Mucosa of descending colon (tissue), 3 donors: ENCODE data around the gene ITIH5. TPM values are rescaled to one million over a fixed set of nuclear protein-coding genes. Genes with fewer than 3 reads are reported as not detected.
"Not testable (repeated sequence)": the region's sequence is repeated elsewhere in the genome, so short reads cannot be mapped to it uniquely, and the experiment has no call there.

Experiments
- ATAC-seq: fragments of 200-7000 bp; cut with Tn5 transposase; one replicate; pipeline ENCODE4 v1.9.1; 2020; ENCODE audit warnings: mild to moderate bottlenecking, moderate library complexity
- DNase-seq, 3 donors: peaks; one replicate each; pipeline ENCODE4 v3.0.0-alpha.2; 2020
- H3K36me3 ChIP-seq: fragments of 200-600 bp; one replicate; pipeline ENCODE4 v1.8.0; 2021; ENCODE audit warnings: low read depth, mild to moderate bottlenecking
- H3K4me1 ChIP-seq: fragments of 200-600 bp; one replicate; pipeline ENCODE4 v1.8.0; 2021; ENCODE audit warnings: low read depth, mild to moderate bottlenecking
- H3K4me3 ChIP-seq: fragments of 200-600 bp; one replicate; pipeline ENCODE4 v1.8.0; 2021; ENCODE audit warnings: mild to moderate bottlenecking
- H3K9me3 ChIP-seq: fragments of 200-600 bp; one replicate; pipeline ENCODE4 v1.8.0; 2021; ENCODE audit warnings: mild to moderate bottlenecking
- intact Hi-C, 2 donors: fragments of 100-400 bp; cut with DNase I in 1 of 2; cut with micrococcal nuclease in 1 of 2; formaldehyde crosslinking; loops; one replicate each; pipeline versions ENCODE4 v1.11.0 to v1.11.1; 2022; cut with DNase I, micrococcal nuclease
- total RNA-seq, 3 donors: library from RNA; stranded (reverse); fragmentation: NEBNext Ultra II Directional in 2 of 3; extraction: Animal tissue kit (Norgen Biotek cat#: 25700) in 2 of 3; gene quantifications; one replicate each; pipeline versions ENCODE4 v1.2.1 to v1.2.4, GENCODE V29; 2021 to 2023
- TF ChIP-seq, protein P1 (sequence below): fragments of 200-600 bp; IDR thresholded peaks from one replicate; pipeline ENCODE4 v1.8.0; 2022; ENCODE audit warnings: antibody characterized with exemption, mild to moderate bottlenecking
- donor health status: DM: no; HTN: no; CAD: no; lungs with moderate emphysema.
- donor health status: DM: no; HTN: no; CAD: no.
- donor health status: DM: no; HTN: yes; CAD: no.

Gene ITIH5
- total RNA-seq, 3 donors from 2014 or later: 5.0 to 46.6 (median 8.1) TPM

DNA sequence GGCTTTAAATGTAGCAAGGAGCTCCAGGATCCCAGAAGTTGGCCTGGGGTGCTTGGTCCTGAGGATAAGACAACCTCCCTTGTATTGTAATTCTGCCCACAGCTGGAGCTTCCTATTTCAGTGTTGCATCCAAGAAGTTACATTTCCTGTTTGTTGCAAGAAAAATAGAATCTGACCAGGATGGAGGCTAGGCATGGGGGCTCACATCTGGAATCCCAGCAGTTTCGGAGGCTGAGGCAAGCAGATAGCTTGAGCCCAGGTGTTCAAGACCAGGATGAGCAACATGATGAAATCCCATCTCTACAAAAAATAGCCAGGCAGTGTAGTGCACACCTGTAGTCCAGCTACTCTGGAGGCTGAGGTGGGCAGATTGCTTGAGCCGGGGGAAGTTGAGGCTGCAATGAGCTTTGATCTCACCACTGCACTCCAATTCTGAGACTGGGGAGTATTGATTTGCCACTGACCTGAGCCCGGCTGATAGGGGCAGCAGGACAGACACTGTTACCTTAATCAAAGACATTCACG lies 35.6 kb upstream of the ITIH5 start:
- TF ChIP-seq, protein P1, sequence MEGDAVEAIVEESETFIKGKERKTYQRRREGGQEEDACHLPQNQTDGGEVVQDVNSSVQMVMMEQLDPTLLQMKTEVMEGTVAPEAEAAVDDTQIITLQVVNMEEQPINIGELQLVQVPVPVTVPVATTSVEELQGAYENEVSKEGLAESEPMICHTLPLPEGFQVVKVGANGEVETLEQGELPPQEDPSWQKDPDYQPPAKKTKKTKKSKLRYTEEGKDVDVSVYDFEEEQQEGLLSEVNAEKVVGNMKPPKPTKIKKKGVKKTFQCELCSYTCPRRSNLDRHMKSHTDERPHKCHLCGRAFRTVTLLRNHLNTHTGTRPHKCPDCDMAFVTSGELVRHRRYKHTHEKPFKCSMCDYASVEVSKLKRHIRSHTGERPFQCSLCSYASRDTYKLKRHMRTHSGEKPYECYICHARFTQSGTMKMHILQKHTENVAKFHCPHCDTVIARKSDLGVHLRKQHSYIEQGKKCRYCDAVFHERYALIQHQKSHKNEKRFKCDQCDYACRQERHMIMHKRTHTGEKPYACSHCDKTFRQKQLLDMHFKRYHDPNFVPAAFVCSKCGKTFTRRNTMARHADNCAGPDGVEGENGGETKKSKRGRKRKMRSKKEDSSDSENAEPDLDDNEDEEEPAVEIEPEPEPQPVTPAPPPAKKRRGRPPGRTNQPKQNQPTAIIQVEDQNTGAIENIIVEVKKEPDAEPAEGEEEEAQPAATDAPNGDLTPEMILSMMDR: no peak
- no peak overlapping the region for H3K4me3 ChIP-seq
- no peak for ATAC-seq

DNA sequence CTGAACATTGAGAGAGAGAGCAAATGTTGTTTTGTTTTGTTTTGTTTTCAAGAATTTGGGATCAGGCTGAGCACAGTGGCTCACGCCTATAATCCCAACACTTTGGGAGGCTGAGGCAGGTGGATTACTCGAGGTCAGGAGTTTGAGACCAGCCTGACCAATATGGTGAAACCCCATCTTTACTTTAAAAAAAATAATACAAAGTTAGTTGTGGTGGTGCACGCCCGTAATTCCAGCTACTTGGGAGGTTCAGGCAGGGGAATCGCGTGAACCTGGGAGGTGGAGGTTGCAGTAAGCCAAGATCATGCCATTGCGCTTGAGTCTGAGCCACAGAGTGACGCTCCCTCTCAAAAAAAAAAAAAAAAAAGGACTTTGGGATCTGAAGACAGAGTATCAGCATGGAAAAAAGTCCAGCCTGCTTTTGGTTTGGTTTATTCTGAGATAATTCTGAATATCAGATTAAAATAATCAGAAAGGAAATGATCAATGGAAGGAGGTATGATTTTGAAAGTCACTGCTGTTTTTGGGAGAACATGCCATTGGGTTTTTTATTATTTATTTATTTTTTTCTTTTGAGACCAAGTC lies 34.5 kb upstream of the ITIH5 start:
- H3K36me3 ChIP-seq: no peaks in the 10 kb centered on the region
- intact Hi-C loops: no loop called here
- DNase-seq (no peak), ATAC-seq (no peak)
- H3K4me3 ChIP-seq: no peak overlapping the region
- H3K4me1 ChIP-seq: no peaks in the 10 kb centered on the region
- TF ChIP-seq, protein P1: no peak
- no peaks in the 10 kb centered on the region for H3K9me3 ChIP-seq

More for the DNA sequence above, 35.6 kb upstream of the ITIH5 start:
- H3K9me3 ChIP-seq: no peaks in the 10 kb centered on the region
- DNase-seq: no peak
- no peaks in the 10 kb centered on the region for H3K36me3 ChIP-seq
- intact Hi-C loops: no loop called here
- no peaks in the 10 kb centered on the region for H3K4me1 ChIP-seq

GRCh38 chr10:7700577-7701125 lies 33.9 kb upstream of the ITIH5 start:
- intact Hi-C loops: no loop called here
- Histone ChIP-seq H3K4me1 (no peaks in the 10 kb centered on the region), H3K4me3 (no peak overlapping the region), H3K36me3 (no peaks in the 10 kb centered on the region), H3K9me3 (no peaks in the 10 kb centered on the region)
- ATAC-seq: no peak
- TF ChIP-seq, protein P1: no peak
- DNase-seq: no peak

DNA sequence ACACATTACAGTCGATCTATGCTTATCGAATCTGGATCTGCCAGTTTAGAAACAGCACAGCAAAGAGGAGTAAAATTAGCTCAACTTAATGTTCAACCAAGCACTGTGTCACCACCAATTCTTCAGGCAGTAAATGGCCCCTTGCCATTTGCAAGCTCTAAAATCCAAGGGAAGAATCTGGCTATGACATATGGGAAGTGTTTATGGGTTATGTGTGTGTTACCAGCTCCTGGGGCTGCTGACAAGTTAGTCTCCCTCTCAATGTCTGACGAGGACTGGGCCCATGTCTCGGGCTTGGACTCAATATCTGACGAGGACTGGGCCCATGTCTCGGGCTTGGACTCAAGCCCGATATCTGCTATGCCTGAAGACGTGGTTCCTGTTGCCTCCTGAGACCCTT lies 30.7 kb upstream of the ITIH5 start:
- Histone ChIP-seq H3K4me3 (no peak overlapping the region), H3K4me1 (no peaks in the 10 kb centered on the region), H3K9me3 (peaks cover 1% of the 10 kb centered on the region), H3K36me3 (no peaks in the 10 kb centered on the region)
- intact Hi-C loops: no loop called here
- ATAC-seq (no peak), DNase-seq (no peak)
- TF ChIP-seq, protein P1: no peak

GRCh38 chr10:7696545-7696944 lies 29.8 kb upstream of the ITIH5 start:
- intact Hi-C loops: no loop called here
- ATAC-seq: no peak
- DNase-seq: peak in 1 of 3 donors; percentile 21
- Histone ChIP-seq H3K36me3 (no peaks in the 10 kb centered on the region), H3K9me3 (peaks cover 3% of the 10 kb centered on the region), H3K4me3 (no peak overlapping the region), H3K4me1 (no peaks in the 10 kb centered on the region)
- TF ChIP-seq, protein P1: no peak

DNA sequence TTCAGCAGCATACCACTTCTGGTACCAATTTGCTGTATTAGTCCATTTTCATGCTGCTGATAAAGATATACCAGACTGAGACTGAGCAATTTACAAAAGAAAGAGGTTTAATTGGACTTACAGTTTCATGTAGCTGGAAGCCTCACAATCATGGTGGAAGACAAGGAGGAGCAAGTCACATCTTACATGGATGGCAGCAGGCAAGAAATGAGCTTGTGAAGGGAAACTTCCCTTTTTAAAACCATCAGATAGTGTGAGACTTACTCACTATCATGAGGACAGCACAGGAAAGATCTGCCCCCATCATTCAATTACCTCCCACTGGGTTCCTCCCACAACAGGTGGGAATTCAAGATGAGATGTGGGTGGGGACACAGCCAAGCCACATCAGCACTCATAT lies 26.4 kb upstream of the ITIH5 start:
- intact Hi-C loops, H3K4me1 ChIP-seq, H3K36me3 ChIP-seq, H3K9me3 ChIP-seq, ATAC-seq, H3K4me3 ChIP-seq, DNase-seq: not testable (repeated sequence)

- H3K9me3 ChIP-seq, DNase-seq, H3K4me3 ChIP-seq, H3K36me3 ChIP-seq, intact Hi-C loops, ATAC-seq, H3K4me1 ChIP-seq: not testable (repeated sequence)
These were observed 25.6 kb upstream of the ITIH5 start for GRCh38 chr10:7692368-7692767.

GRCh38 chr10:7690885-7691597 lies 24.3 kb upstream of the ITIH5 start:
- DNase-seq, H3K9me3 ChIP-seq, ATAC-seq, H3K36me3 ChIP-seq, H3K4me1 ChIP-seq, H3K4me3 ChIP-seq, intact Hi-C loops: not testable (repeated sequence)
